Dedifferentiated amniotic fluid mesenchymal stem cell (primary cell): ENCODE measurements around the gene OSTF1.

Source experiments
- DNase-seq: peaks from one replicate; pipeline ENCODE4 v3.0.0-alpha.2; 2016; ENCODE audit errors: extremely low spot score

OSTF1 gene

GRCh38 chr9:75084081-75084672 lies 4.1 kb upstream of the OSTF1 start:
- DNase-seq, result no peak

GRCh38 chr9:75085640-75086039 lies 2.7 kb upstream of the OSTF1 start:
- DNase-seq, result no peak

DNA sequence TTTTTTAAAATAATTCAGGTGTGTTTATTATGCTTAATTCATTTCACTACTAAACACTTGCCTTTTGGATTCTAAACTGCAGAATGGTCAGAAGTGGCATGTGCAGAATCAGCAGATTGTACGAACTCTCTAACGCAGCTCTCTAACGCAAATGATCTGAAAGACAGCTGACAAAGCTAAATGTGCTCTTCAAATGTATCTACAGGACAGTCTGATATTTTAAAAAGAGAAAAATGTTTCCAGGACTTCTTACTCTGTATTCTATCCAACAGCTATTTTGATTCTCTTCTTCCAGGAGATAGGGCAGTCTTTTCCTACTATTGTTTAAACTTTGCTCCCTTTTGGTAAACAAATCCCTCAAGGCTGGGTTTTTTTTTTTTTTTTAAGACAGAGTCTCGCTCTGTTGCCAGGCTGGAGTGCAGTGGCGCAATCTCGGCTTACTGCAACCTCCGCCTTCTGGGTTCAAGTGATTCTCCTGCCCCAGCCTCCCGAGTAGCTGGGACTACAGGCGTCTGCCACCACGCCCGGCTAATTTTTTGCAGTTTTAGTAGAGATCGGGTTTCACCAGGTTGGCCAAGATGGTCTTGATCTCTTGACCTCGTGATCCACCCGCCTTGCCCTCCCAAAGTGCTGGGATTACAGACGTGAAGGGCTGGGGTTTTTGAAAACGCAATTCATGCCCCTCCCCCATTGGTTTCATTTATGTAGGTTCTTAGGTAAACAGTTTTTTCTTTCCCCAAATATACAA lies 1.6 kb upstream of the OSTF1 start:
- no peak for DNase-seq

GRCh38 chr9:75087289-75087823 lies 958 bp upstream of the OSTF1 start:
- DNase-seq, result peak; percentile 70

GRCh38 chr9:75088646-75089372 lies 495 bp downstream of the OSTF1 start:
- peak; percentile 67 for DNase-seq

- no peak for DNase-seq
Observed at GRCh38 chr9:75089373-75089766, 1.1 kb downstream of the OSTF1 start.

DNA sequence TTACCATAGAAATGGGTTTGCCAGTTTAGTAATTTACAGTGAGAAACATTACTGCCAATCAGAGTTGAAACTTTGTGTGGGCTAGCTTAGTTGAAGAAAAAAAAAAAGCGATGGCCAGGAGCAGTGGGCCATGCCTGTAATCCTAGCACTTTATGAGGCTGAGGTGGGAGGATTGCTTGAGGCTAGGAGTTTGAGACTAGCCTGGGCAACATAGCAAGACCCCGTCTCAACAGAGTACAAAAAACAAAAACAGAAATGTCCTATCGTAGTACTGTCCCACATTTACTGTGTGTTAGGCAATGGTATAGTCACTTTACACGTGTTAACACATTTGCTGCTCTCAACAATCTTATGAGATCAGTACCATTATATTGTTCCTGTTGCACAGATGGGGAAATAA lies 2.3 kb downstream of the OSTF1 start:
- DNase-seq, result no peak

DNA sequence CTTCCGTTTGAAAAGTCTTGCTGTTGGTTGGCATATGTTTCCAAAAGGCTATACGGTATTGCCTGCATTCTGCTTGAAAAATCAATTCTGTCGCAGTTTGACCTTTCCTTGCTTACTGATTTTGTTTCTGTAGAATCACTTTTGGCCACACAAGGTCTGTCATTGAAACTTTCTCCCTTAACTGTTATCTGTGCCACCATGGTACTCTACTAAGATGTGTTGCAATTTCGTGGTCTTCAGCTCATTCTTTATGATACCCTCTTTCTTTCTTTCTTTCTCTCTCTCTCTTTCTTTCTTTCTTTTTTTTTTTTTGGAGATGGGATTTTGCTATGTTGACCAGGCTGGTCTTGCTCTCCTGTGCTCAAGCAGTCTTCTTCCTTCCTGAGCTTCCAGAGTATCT lies 4.5 kb downstream of the OSTF1 start:
- DNase-seq, result no peak

DNA sequence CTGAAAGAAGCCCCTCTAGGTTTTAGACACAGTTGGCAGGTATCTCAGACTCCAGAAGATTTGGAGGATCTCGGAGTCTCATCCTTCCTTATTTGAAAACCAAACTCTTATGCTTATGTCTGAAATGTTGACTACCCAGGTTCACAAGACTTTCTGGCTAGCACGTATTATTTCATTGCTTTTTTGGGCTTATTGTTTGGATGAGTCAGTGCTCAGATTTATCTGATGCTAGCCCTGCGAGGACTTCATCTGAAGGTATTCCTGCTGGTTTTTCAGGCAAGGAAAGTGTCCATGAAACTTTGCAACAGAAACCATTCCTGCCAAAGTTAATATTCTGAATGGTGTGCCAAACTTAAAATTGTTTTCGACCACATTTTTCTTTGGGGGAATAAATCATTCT lies 8.5 kb downstream of the OSTF1 start:
- DNase-seq, result no peak

DNA sequence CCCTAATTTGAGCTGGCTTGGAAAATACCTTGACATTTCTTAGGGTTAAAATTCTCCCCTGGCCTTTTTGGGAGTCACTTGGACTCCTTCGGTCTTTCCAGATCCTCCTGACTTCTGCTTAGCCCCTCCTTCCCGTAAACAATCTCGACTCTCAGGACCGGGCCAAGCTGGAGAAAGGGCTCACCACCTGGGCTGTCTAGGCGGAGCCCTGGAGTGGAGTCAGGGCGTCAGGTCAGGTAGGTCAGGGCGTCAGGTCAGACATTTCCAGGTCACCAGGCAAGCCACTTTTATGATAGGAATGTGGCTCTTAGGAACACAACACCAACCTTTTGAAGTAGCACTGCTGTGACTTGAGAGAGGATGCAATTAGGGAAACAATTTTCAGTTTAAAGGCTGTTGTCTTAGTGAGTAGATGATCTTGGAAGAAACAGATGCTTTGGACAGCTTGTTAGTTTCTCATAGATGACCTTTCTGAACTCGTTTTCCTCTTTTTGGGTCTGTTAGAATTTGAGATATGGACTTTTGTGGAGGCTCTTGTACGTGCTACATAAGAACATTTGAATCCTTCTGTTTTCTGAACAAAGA lies 12.8 kb downstream of the OSTF1 start:
- no peak for DNase-seq

GRCh38 chr9:75102177-75102790 lies 14.0 kb downstream of the OSTF1 start:
- no peak for DNase-seq

- DNase-seq, result no peak
Observed at GRCh38 chr9:75104607-75105006, 16.3 kb downstream of the OSTF1 start.

DNA sequence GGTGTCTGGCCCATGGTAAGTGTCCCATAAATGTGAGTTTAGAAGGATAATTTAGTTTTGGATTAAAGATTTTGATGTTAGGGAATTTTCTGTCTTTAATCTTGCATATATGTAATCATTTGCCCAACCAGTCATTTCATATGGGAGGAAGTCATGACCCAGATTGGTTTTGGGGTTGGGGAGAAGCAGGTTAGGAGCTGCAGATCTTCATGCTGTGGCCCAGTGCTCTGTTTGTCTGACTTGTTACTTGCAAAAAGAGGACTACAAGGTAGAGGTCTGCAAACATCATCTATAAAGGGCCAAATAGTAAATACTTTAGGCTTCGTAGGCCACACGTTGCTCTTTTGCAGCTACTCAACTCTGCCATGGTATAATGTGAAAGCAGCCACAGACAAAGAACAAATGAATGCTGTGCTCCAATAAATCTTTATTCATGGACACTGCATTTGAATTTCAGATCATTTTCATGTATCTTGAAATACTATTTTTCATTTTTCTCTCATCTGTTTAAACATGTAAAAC lies 16.8 kb downstream of the OSTF1 start:
- DNase-seq, result no peak

DNA sequence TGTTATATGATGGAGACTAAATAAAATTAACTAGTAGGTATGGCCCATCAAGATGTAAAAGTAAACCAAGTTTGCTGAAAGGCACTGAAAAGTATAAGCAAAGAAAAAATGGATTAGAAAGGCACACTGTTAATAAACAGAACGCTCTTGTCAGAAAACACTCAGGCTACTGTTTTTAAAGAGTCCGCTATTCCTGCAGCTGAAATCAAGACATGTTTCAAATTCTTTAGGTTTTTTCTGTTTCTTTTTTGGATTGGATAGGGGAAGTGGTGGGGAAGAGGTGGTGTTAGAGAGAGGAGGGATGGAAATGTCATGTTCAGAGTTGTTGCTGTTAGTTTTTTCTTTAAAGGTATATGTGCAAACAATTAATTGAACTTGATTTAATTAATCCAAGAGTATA lies 17.5 kb downstream of the OSTF1 start:
- DNase-seq, result no peak

DNA sequence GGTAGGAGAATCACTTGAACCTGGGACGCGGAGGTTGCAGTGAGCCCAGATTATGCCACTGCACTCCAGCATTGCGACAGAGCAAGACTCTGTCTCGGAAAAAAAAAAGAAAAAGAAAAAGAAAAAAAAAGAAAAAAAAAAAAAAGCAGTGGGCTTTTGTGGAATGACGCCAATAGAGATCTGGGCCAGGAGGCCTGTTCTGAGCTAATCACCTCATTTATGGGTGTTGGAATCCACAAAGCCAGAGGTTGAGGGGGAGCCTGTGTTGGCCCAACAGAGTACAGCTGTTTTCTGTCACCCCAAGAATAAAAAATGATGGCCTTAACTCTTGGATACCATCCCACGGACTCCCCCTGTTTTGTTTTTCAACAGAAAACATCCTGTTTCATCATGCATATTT lies 18.5 kb downstream of the OSTF1 start:
- no peak for DNase-seq

DNA sequence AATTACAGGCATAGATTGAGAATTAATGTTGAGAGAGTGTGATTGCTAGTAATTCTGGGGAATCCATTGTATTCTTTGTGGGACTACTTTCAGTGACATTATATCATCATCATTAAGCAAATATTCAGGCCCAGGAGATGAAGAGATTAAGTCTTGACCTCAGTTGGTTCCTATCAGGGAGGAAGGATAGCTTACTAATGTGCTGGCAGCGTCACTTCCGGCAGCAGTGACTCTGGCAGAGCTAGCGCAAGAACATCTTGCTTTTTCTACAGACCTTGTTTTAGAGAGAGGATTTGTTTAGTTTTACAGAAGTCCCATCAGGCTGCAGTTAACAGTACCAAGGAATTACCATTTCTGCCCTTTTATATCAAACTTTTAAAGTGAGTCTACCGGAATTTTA lies 20.3 kb downstream of the OSTF1 start:
- no peak for DNase-seq

DNA sequence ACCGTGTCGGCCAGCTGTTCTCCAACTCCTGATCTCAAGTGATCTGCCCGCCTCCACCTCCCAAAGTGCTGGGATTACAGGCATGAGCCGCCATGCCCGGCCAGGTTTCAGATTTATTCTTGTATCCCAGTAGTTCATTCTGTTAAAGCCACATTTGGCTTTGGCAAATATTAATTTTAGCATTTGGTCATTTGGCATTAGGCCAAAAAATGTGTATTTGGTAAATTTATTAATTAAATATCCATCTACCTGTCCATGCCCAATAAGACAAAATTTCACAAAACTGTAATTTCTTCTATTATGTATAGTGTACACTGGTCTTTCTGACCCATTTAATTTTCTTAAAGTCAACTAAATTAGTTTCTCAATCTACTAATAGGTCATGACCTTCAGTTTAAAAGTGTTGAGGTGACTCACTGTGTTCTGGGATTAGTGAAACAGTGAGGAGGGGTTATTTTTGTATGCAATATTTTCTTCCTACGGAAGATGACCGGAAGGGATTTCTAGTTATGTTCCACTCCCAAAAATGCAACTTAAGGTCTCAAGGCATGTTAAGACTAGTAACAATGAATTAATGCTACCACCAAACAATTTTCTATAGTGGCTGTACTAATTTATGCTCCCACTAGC lies 21.0 kb downstream of the OSTF1 start:
- DNase-seq, result no peak

DNA sequence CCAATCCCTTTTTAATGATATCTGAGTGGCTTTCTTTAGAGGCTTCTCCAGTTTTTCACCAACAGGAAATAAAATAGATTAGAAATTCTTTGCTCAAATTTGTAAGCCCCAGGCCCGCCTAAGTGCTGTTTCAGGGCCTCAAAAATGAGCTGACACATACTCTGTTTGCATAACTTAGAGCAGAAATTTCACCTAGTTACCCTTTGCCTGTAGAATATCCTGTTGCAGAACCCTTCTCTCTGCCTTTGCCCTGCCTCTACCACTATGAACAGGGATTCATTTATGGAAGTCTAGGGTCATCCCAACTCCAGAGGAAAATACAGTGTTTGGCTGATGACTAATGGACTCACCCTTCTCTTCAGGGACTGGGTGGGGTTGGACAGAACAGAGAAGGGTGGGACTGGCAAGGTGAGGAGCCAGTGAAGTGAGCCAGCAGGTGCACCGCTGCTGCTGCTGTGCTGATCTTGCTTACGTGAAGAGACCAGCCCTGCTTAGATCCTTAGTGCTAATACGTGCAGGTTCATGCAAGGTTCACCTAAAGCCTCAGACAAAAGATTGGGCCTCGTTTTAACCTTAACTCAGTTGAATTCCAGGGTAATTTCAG lies 22.8 kb downstream of the OSTF1 start:
- DNase-seq, result no peak

DNA sequence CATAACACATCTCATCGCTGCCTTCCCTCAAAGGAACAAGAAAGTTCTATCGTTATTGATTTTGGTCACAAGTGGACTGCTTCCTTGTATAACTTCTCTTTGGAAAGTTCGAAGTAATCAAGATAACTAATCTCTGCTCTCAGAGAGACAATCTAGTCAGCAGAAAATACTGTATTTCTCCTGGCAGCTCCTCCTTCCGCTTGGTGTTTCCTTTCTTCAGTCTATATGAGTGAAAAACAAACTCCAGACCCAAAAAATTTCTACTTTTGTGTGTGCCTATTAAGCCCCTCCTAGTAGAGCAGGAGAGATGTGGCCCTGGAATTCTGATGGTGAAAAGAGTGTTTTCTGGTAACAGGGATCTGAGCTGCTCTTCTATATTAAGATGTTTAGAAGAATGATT lies 24.5 kb downstream of the OSTF1 start:
- no peak for DNase-seq

DNA sequence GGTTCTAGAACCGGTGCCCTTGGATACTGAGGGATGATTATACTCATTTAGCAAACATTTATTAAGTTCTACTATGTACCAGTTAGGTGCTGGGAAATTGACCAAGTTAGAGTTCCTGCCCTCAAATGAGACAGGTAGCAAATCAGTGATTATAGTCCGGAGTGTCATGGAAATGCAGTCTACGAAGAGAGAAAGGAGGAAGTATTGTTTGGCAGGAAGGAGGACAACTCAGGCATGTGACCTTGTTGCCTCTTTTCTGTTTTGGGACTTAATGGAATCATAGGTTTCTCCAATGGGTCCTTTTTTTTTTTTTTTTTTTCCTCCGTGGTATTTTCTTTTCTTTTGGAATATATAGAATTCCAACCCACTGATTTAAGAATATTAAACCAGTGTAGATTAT lies 28.0 kb downstream of the OSTF1 start:
- no peak for DNase-seq

DNA sequence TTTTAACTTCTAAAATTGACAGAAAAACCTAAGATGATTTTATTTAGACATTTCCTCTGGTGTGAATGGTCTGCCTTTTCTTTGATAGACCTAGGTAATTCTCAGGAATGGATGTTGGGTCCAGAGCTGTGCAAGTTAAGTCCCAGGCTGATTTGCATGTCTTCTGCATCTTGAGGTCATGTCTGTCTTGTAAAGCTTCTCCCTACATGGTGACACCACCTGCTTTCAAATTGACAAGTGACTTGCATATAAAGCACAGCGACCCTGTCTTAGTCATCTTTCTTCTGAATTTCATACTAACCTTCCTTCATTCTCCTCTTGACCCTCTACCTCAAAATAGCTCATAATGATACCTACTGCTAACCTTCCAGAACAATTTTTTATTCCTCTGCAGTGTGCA lies 29.2 kb downstream of the OSTF1 start:
- DNase-seq, result no peak
